ENCODE measurements around the gene ADGRL4. TPM values are rescaled to one million over a fixed set of nuclear protein-coding genes. Genes with fewer than 3 reads are reported as not detected.
"Not testable (repeated sequence)": the region's sequence is repeated elsewhere in the genome, so short reads cannot be mapped to it uniquely, and the experiment has no call there.

Gene ADGRL4
- total RNA-seq, 2 experiments from 2014 or later = not detected

DNA sequence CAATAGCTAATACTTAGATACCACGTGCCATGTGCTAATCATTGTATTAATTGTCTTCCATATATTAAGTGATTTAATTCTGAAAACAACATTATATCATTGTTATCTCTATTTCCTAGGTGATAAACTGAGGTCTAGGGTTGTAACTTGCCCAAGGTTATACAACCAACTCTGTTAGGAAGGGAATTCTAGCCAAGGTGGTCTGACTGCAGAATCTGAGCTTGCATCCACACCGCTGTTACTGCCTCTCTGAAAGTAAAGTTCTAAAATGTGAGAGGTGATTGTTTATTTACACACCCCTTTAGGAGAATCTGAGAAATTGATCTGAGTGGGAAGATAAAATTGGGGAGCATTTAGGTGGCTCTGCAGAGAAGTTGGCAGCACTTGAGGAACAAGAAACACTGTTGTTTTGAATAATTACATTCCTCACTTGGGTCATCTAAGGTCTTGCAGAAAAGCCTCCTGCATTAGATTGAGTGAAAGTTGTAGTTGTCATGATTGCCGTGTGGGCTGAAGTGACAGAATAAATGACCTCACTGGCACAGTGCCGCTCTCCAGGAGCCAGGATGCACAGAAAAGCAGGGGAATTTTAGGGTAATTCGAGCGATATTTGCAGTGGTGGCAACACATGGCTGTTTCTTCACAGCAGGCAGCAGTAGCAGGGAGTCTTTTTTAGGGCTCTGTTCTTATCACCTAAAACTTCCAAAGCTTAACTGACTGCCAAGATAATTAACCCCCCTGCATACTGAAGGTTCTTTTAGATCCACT is 121.7 kb downstream of the ADGRL4 start:
- Mint-ChIP-seq H3K4me1 (no peaks in the 10 kb centered on the region), H3K9me3 (no peaks in the 10 kb centered on the region), H3K27ac (no peak overlapping the region), H3K4me3 (no peak overlapping the region), H3K36me3 (no peaks in the 10 kb centered on the region), H3K27me3 (no peaks in the 10 kb centered on the region)
- no peak for DNase-seq

DNA sequence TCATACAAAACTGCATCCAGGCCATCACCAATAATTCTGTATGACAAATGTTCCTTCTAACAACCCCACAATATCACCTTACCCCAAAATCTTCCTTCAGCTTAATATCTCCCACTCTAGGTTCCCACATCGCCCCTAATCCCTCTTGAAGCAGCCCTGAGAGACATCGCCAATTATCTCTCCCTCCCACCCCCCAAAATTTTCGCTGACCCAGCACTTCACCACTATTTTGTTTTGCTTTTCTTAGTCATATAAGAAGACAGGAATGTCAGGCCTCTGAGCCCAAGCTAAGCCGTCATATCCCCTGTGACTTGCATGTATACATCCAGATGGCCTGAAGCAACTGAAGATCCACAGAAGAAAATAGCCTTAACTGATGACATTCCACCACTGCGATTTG is 126.3 kb downstream of the ADGRL4 start:
- no peak for DNase-seq
- H3K9me3 Mint-ChIP-seq = no peaks in the 10 kb centered on the region
- H3K27ac Mint-ChIP-seq = no peak overlapping the region
- H3K27me3 Mint-ChIP-seq = no peaks in the 10 kb centered on the region
- no peak overlapping the region for H3K4me3 Mint-ChIP-seq
- H3K36me3 Mint-ChIP-seq = no peaks in the 10 kb centered on the region
- no peaks in the 10 kb centered on the region for H3K4me1 Mint-ChIP-seq

DNA sequence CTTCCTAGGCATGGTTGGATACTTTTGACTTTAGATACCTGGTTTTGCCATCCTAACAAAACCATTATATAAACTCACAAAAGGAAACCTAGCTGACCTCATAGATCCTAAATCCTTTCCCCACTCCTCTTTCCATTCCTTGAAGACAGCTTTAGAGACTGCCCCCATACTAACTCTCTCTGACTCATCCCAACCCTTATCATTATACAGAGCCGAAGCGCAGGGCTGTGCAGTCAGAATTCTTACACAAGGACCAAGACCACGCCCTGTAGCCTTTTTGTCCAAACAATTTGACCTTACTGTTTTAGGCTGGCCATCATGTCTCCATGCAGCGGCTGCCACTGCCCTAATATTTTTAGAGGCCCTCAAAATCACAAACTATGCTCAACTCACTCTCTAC is 130.5 kb downstream of the ADGRL4 start:
- H3K27me3 Mint-ChIP-seq, H3K9me3 Mint-ChIP-seq, DNase-seq, H3K4me1 Mint-ChIP-seq, H3K4me3 Mint-ChIP-seq, H3K27ac Mint-ChIP-seq, H3K36me3 Mint-ChIP-seq: not testable (repeated sequence)

DNA sequence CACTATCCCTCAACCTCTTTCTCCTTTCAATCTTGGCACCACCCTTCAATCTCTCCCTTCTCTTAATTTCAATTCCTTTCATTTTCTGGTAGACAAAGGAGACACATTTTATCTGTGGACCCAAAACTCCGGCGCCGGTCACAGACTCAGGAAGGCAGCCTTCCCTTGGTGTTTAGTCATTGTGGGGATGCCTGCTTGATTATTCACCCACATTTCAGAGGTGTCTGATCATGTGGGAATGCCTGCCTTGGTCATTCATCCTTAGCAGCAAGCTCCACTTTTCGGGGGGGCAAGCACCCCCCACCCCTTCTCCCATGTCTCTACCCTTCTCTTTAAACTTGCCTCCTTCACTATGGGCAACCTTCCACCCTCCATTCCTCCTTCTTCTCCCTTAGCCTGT is 133.7 kb downstream of the ADGRL4 start:
- H3K27ac Mint-ChIP-seq, DNase-seq, H3K36me3 Mint-ChIP-seq, H3K4me3 Mint-ChIP-seq, H3K9me3 Mint-ChIP-seq, H3K27me3 Mint-ChIP-seq, H3K4me1 Mint-ChIP-seq: not testable (repeated sequence)

DNA sequence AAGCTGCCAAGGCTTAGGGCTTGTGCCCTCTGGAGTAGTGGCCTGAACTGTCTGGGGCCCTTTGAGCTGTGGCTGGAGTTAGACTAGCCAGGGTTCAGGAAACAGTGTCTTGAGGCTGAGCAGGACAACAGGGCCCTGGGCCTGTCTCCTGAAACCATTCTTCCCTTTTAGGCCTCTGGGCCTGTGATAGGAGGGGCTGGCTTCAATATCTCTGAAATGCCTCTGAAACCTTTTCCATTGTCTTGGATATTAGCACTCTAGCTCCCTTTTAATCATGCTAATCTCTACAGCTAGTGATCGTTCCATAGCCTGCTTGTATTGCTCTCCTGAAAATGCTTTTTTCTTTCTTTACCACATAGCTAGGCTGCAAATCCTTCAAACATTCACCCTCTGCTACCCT is 135.3 kb downstream of the ADGRL4 start:
- no peaks in the 10 kb centered on the region for H3K4me1 Mint-ChIP-seq
- H3K27ac Mint-ChIP-seq = no peak overlapping the region
- H3K36me3 Mint-ChIP-seq = no peaks in the 10 kb centered on the region
- no peak for DNase-seq
- no peaks in the 10 kb centered on the region for H3K27me3 Mint-ChIP-seq
- no peak overlapping the region for H3K4me3 Mint-ChIP-seq
- H3K9me3 Mint-ChIP-seq = no peaks in the 10 kb centered on the region

DNA sequence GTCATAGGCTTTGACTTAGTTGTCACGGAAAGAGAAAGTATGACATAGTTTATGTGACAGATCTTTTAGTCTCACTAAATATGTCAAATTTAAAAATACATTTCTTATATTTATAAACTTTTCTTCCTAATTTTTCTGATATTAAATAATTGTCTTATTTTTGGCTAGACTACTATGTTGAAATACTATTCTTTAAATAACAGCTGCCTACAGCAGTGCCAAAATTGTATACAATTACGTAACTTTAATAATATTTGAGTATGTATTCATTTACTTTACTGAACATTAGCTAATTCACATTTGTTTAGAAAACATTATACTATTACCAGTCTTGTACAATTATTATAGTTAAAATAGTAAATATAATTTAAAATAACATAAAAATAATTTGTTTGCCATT is 137.4 kb downstream of the ADGRL4 start:
- Mint-ChIP-seq H3K36me3 (no peaks in the 10 kb centered on the region), H3K4me3 (no peak overlapping the region), H3K9me3 (no peaks in the 10 kb centered on the region), H3K4me1 (no peaks in the 10 kb centered on the region), H3K27ac (no peak overlapping the region), H3K27me3 (no peaks in the 10 kb centered on the region)
- no peak for DNase-seq

DNA sequence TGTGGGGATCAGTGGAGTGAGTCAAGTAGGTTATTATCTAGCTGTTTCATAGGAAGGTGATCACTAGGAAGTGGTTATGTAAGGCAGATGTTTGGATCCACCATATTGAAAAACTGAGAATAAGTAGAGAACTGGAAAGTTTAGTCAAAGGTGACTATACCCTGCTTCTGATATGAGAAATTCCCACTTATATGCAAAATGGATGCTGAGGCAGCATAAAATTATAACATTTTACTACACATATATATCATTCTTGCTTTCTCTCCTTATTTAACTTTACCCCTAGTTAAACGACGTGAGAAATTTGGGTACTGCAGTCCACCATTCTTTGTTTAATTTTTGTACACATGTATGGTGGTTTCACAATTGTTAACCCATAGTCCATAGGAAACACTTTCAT is 142.4 kb downstream of the ADGRL4 start:
- Mint-ChIP-seq H3K27me3 (peaks cover 4% of the 10 kb centered on the region), H3K4me1 (no peaks in the 10 kb centered on the region)

DNA sequence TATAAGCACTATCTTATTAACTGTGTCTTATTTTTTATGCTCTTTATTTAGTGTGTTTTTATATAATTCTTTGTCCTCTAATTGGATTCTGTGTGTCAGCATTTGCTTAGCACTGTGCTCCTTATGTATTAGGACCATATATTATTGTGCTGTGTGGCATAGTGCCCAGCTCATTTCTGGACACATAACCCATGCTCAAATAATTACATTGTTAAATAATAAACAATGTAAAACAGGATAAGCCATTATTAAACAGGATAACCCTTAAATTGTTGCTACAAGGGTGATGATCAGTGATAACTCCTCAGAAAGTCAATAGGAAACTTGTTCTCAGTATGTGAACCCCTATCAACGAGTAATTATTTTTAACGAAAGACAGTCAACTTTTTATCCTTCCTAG is 150.4 kb downstream of the ADGRL4 start:
- no peak for DNase-seq
- no peak overlapping the region for H3K4me3 Mint-ChIP-seq
- H3K4me1 Mint-ChIP-seq = no peaks in the 10 kb centered on the region
- H3K27ac Mint-ChIP-seq = no peak overlapping the region
- H3K27me3 Mint-ChIP-seq = peaks cover 8% of the 10 kb centered on the region
- H3K9me3 Mint-ChIP-seq = no peaks in the 10 kb centered on the region
- no peaks in the 10 kb centered on the region for H3K36me3 Mint-ChIP-seq

More for the DNA sequence above, 142.4 kb downstream of the ADGRL4 start:
- no peak overlapping the region for H3K4me3 Mint-ChIP-seq
- no peaks in the 10 kb centered on the region for H3K9me3 Mint-ChIP-seq
- no peak overlapping the region for H3K27ac Mint-ChIP-seq
- no peak for DNase-seq
- H3K36me3 Mint-ChIP-seq = no peaks in the 10 kb centered on the region

DNA sequence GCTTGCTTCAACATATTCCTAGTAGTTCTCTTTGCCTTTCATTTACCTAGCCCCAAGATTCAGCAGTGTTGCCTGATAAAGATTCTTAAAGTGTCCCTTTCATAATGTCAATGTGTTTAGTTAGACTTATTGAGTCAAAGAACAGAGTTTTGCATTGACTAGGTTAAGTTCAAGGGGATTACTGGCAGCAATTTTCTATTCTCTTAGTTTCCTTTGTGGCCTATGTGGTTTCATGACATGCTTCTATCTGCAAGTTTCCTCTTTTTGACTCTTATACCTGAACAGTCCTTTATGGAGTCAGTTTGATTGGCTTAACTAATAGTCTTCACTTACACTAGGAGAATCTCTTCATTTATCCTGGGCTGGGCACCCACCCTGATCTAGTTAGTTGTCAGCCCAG is 151.3 kb downstream of the ADGRL4 start:
- no peaks in the 10 kb centered on the region for H3K36me3 Mint-ChIP-seq
- no peaks in the 10 kb centered on the region for H3K4me1 Mint-ChIP-seq
- no peak overlapping the region for H3K27ac Mint-ChIP-seq
- peaks cover 8% of the 10 kb centered on the region for H3K27me3 Mint-ChIP-seq
- DNase-seq = no peak
- no peaks in the 10 kb centered on the region for H3K9me3 Mint-ChIP-seq
- H3K4me3 Mint-ChIP-seq = no peak overlapping the region

DNA sequence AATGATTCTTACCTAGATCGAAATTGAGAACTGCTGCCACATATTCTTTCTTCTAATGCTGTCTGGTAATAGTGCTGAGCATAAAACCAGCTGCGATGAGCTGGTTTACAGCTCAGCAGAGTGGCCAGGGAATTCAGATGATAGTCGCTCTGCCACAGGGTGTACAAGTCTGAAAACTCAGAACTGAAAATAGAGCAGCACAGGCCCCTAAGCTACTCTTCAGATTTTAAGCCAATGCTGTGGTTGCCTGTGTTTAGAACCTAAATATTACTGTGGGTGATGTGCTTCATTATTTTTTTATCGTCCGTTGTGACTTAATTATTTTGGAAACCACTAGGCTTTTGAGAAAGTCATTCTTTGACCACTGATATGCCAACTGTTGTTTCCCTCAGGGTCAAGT is 152.0 kb downstream of the ADGRL4 start:
- Mint-ChIP-seq H3K27me3 (peaks cover 8% of the 10 kb centered on the region), H3K4me1 (no peaks in the 10 kb centered on the region), H3K27ac (no peak overlapping the region), H3K36me3 (no peaks in the 10 kb centered on the region), H3K4me3 (no peak overlapping the region), H3K9me3 (no peaks in the 10 kb centered on the region)
- DNase-seq = no peak

DNA sequence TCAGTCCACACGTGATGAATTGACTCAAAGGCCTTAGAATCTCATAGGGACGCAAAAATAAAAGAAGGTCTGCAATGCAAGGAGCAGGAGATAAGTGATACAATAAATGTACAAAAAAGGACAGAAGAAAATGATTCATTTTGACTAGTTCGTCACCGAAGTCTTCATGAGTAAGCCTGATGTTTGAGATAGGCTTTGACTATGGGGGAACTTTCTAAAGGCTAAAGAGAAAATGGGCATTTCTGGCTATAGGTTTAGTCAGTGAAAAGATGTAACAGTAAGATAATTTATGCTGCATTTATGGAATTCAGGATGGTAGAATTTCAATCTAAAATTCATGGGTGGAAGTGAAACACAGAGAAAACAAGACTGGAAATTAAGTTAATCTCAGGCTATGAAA is 163.0 kb downstream of the ADGRL4 start:
- H3K4me1 Mint-ChIP-seq = no peaks in the 10 kb centered on the region
- H3K27ac Mint-ChIP-seq = no peak overlapping the region
- DNase-seq = no peak
- peaks cover 3% of the 10 kb centered on the region for H3K27me3 Mint-ChIP-seq
- H3K36me3 Mint-ChIP-seq = no peaks in the 10 kb centered on the region
- H3K4me3 Mint-ChIP-seq = no peak overlapping the region
- no peaks in the 10 kb centered on the region for H3K9me3 Mint-ChIP-seq

DNA sequence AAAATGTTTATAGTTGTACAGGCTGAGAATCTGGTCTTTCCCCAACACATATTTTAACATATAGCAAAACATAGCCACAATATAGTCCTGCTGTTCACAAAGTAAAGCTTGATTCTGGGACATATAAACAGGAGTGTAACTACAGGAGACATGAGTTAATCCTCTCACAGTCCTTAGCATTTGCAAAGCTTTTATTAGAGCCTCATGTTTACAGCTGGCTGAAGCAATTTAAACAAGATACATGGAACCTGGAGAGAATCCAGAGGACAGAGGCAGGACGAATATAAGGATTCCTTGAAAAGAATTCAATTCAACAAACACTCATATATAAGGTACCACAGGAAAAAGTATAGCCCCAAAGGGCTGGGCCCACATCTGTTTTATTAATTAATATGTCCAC is 163.4 kb downstream of the ADGRL4 start:
- no peaks in the 10 kb centered on the region for H3K9me3 Mint-ChIP-seq

DNA sequence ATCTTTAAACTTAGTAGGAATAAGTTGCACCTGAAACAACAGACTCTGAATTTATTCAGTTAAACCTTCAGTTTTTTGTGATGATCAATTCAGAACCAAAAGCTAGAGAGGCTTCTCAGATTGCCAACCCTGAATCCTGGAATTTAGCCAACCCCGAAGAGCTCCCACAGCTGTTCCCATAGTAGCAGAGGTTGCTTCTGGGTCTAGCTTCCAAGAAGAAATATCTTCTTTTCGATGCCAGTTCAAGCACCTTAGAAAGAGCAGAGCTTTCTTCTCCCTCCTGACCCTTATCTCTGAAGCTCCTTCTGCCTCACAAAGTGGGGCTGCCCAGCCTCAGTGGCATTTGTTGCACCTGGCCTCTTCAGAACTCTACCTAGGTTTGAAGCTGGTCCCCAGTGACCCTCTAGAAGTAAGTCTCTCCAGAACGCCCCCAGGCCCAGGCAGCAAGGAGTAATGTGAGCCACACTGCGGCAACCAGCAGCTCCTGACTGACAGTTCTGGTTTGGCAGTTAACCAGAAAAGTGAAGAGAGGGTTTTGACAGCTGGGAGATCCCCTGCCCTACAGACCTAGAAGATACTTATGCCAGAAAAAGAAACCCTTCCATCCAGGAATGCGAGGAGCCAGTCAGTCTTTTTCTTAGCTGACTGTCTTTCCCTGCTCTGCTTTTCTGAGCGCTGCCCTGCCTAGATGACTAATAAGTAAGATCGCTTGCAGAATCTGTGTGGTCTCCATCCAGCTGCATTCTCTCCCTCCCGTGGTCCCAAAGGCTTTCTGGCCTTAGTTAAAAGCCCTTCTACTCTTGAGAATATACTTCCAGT is 165.9 kb downstream of the ADGRL4 start:
- no peaks in the 10 kb centered on the region for H3K9me3 Mint-ChIP-seq
- H3K27me3 Mint-ChIP-seq = peaks cover 3% of the 10 kb centered on the region
- H3K4me3 Mint-ChIP-seq = no peak overlapping the region
- peaks cover 7% of the 10 kb centered on the region for H3K4me1 Mint-ChIP-seq
- no peak overlapping the region for H3K27ac Mint-ChIP-seq
- DNase-seq = no peak
- H3K36me3 Mint-ChIP-seq = no peaks in the 10 kb centered on the region

More for the DNA sequence above, 163.4 kb downstream of the ADGRL4 start:
- Mint-ChIP-seq H3K27me3 (peaks cover 3% of the 10 kb centered on the region), H3K27ac (no peak overlapping the region), H3K4me3 (no peak overlapping the region), H3K4me1 (no peaks in the 10 kb centered on the region), H3K36me3 (no peaks in the 10 kb centered on the region)
- DNase-seq = no peak

Measured in activated naive CD8-positive, alpha-beta T cell treated with anti-CD3 and anti-CD28 coated beads for 36 hours (primary cell).